Tracheal epithelial cell (primary cell): ENCODE results near the gene SCAANT1. TPM values are rescaled to one million over a fixed set of nuclear protein-coding genes. Genes with fewer than 3 reads are reported as not detected.

Experiments
- total RNA-seq: library from RNA; depleted of rRNA; stranded (reverse); fragments of >200 nt; gene quantifications from 2 replicates; pipeline ENCODE4 v1.2.1, GENCODE V29; 2014

Gene SCAANT1
- not detected in 2 replicates for total RNA-seq

DNA sequence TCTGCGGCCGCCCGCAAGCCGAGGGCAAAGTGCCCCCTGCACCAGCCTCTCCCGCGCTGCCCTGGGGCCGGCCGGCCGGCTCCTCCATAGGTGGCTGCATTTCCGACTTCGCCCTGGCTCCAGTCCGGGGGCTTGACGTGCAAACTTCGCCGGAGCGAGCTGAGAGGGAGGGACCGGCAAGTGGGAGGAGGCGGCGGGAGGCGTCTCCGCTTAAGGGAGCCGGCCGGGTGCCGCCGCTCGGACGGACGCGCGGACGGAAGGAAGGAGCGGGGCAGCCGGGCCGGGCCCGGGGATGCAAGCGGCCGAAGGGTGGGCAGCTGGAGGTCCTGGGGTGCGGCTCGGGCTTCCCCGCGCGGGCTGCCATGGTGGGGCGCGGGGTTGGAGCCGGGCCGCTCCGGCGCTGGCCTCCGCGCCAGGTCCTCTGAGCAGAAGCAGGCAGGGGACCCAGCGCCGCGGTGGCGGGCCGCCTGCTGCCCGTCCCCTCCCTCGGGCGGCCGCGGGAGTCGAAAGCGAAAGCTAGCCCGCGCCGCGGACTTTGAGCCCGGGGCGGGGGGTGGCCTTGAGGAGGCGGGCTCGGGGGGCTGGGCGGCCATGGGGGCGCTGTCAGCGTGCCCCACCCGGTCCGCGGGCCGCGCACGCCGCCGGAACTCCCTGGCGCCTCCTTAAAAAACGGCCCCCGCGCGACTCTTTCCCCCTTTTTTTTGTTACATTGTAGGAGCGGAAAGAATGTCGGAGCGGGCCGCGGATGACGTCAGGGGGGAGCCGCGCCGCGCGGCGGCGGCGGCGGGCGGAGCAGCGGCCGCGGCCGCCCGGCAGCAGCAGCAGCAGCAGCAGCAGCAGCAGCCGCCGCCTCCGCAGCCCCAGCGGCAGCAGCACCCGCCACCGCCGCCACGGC is at the start of gene SCAANT1:
Gene SCAANT1 (minus strand): TSS at position 511 of the 895 bp plus-strand sequence.

DNA sequence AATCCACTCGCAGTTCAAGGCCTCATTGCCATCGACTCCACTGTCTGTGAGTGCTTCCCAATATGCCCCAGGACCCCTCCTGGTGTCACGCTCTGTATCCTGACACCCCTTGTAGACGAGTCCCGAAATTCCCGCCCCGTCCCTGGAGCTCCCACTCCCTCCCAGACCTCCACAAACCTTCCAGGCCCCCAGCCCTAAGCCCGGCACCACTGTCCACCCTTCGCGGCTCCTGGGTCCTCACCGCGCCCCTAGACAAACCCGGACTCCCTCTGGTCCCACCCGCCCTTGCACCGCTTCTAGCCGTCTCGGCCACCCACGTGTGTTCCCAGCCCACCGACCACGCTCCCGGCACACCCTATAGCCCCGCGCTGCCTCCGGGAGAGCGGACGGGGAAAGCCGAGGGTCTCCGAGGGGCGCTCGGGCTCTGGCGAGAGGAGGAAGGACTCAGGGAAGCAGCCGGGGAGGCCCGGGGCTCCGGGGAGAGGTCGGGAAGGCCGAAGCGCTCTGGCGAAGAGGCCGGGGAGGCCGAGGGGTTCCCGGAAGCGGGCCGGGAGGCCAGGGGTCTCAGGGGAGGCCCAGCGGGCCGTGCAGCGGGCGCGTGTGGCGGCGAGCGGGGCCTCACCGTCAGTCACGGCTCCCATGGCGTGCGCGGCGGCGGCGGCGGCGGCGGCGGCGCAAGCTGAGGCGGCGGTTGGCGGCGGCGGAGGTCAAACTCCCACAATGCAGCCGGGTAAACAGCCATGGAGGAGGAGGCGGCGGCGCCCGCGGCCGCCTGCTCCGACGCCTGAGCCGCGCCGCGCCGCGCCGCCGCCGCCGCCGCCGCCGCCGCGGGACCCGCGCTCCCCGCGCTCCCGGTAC is 48.8 kb downstream of the SCAANT1 start, which contains the start of the genes ATXN7 and THOC7:
Gene ATXN7 (plus strand): TSS at position 718 of the 858 bp plus-strand sequence. CDS start 48,732 bp downstream, outside the sequence.
Gene THOC7 (minus strand): TSS at position 656 of the 858 bp plus-strand sequence. CDS start 15 bp downstream, at position 641.

Other genes with a start within 250 kb of the SCAANT1 start
- gene C3orf49, start 93.1 kb downstream of the SCAANT1 start, total RNA-seq: not detected in 2 replicates
- gene THOC7, start 48.6 kb downstream of the SCAANT1 start, total RNA-seq: 38.1 and 48.4 TPM in 2 replicates
- gene ATXN7, start 48.5 kb downstream of the SCAANT1 start, total RNA-seq: 4.7 and 7.0 TPM in 2 replicates
- gene PSMD6, start 111.1 kb upstream of the SCAANT1 start, total RNA-seq: 68.8 and 91.8 TPM in 2 replicates